Activated naive CD4-positive, alpha-beta T cell treated with anti-CD3 and anti-CD28 coated beads, Interleukin-2, amount 10 ng/mL, durations not matched to agents 7 days and 5 days (primary cell): ENCODE measurements around the gene DHDH.
"Not testable (repeated sequence)": the region's sequence is repeated elsewhere in the genome, so short reads cannot be mapped to it uniquely, and the experiment has no call there.

Experiments used
- CTCF ChIA-PET: fragments of 350-600 bp; sonication (Branson Sonifier 250); formaldehyde crosslinking; loops from one replicate; lab custom pipeline; 2021; ENCODE audit warnings: antibody characterized with exemption; lab: Charles Lee
- DNase-seq: peaks from one replicate; pipeline ENCODE4 v3.0.0-alpha.2; 2020
- H3K27ac Mint-ChIP-seq: one replicate; pipeline ENCODE4 v1.8.0; 2021; ENCODE audit warnings: mild to moderate bottlenecking, moderate library complexity, mixed read lengths
- H3K27me3 Mint-ChIP-seq: one replicate; pipeline ENCODE4 v1.8.0; 2021; ENCODE audit warnings: mild to moderate bottlenecking, mixed read lengths
- H3K36me3 Mint-ChIP-seq: one replicate; pipeline ENCODE4 v1.8.0; 2021; ENCODE audit warnings: mixed read lengths
- H3K4me1 Mint-ChIP-seq: one replicate; pipeline ENCODE4 v1.8.0; 2021; ENCODE audit warnings: mixed read lengths
- H3K4me3 Mint-ChIP-seq: one replicate; pipeline ENCODE4 v1.8.0; 2021; ENCODE audit warnings: mild to moderate bottlenecking, moderate library complexity, mixed read lengths
- H3K9me3 Mint-ChIP-seq: one replicate; pipeline ENCODE4 v1.8.0; 2021; ENCODE audit warnings: mixed read lengths

DHDH gene

DNA sequence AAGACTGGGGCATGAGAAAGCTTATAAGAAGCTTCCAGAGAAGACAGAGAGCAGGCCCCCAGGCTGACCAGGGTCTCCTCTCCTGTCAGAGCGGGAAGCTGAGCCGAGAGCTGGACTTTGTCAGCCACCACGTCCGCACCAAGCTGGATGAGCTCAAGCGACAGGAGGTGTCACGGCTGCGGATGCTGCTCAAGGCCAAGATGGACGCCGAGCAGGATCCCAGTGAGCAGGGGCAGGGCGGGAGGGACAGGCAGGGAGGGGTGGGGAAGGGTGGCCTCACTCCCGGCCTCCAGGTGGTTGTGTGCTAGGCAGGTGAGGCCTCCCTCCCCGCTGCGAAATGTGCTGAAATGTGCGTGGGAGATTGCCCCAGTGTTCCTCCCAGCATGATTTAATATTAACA is 27.8 kb upstream of the DHDH start:
- peaks cover 61% of the 10 kb centered on the region for H3K36me3 Mint-ChIP-seq
- no peak for DNase-seq
- no peak overlapping the region for H3K27ac Mint-ChIP-seq
- no peaks in the 10 kb centered on the region for H3K27me3 Mint-ChIP-seq
- H3K9me3 Mint-ChIP-seq, result no peaks in the 10 kb centered on the region
- CTCF ChIA-PET, result interaction anchor here (0.9 kb wide), 1 partner anchor 63 kb away, joined by 3 read pairs; no protein-coding TSS in a partner anchor
- no peak overlapping the region for H3K4me3 Mint-ChIP-seq
- peaks cover 26% of the 10 kb centered on the region for H3K4me1 Mint-ChIP-seq

DNA sequence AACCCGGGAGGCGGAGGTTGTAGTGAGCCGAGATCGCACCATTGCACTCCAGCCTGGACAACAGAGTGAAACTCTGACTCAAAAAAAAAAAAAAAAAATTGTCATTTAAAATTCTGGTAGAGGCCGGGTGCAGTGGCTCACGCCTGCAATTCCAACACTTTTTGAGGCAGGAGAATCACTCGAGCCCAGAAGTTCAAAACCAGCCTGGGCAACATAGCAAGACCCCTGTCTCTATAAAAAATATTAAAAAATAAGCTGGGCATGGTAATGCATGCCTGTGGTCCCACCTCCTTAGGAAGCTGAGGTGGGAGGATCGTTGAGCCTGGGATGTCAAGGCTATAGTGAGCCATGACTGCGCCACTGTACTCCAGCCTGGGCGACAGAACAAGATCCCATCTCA is 27.2 kb upstream of the DHDH start:
- H3K27ac Mint-ChIP-seq, result no peak overlapping the region
- no peaks in the 10 kb centered on the region for H3K9me3 Mint-ChIP-seq
- CTCF ChIA-PET, result no interaction called here
- H3K4me1 Mint-ChIP-seq, result peaks cover 21% of the 10 kb centered on the region
- H3K4me3 Mint-ChIP-seq, result no peak overlapping the region
- no peaks in the 10 kb centered on the region for H3K27me3 Mint-ChIP-seq
- DNase-seq, result no peak
- peaks cover 61% of the 10 kb centered on the region for H3K36me3 Mint-ChIP-seq

DNA sequence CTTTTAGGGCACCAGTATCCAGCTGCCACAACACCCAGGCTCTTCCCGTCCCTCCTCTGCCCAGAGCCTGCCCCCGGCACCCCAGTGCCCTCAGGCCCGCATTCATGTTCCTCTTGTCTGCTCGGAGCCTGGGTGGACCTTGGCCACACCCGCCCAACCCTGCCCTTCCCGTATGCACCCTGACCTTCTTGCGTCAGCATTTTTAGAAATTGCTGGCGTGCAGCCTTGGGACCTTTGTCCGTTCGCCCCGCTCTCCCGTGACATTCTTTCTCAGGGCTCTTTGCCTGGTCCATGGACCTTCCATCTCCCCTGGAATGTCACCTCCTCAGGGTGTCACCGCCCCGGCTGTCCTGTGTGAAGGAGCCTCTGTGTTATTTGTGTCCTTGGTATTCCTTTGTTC is 25.8 kb upstream of the DHDH start:
- Mint-ChIP-seq H3K4me1 (peaks cover 9% of the 10 kb centered on the region), H3K27ac (no peak overlapping the region), H3K36me3 (peaks cover 61% of the 10 kb centered on the region), H3K27me3 (no peaks in the 10 kb centered on the region), H3K4me3 (no peak overlapping the region), H3K9me3 (no peaks in the 10 kb centered on the region)
- CTCF ChIA-PET, result no interaction called here
- DNase-seq, result no peak

DNA sequence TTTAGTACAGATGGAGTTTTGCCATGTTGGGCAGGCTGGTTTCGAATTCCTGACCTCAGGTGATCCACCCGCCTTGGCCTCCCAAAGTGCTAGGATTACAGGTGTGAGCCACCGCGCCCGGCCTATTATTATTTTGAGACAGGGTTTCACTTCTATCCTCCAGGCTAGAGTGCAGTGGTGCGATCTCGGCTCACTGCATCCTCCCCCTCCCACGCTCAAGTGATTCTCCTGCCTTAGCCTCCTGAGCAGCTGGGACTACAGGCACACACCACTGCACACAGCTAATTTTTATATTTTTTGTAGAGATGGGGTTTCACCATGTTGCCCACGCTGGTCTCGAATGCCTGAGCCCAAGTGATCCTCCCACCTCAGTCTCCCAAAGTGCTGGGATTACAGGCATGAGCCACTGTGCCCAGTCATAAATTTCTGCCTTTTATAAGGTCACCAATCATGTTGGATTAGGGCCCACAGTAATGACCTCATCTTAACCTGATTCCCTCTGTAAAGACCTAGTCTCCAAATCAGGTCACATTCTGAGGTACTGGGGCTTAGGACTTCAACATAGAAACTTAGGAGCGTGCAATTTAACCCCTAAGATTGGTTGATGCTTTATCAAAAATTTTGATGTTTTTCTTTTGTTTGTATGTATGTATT is 23.9 kb upstream of the DHDH start:
- DNase-seq, H3K4me3 Mint-ChIP-seq, H3K4me1 Mint-ChIP-seq, H3K27me3 Mint-ChIP-seq, H3K9me3 Mint-ChIP-seq, H3K27ac Mint-ChIP-seq, CTCF ChIA-PET: not testable (repeated sequence)
- H3K36me3 Mint-ChIP-seq, result peaks cover 64% of the 10 kb centered on the region

DNA sequence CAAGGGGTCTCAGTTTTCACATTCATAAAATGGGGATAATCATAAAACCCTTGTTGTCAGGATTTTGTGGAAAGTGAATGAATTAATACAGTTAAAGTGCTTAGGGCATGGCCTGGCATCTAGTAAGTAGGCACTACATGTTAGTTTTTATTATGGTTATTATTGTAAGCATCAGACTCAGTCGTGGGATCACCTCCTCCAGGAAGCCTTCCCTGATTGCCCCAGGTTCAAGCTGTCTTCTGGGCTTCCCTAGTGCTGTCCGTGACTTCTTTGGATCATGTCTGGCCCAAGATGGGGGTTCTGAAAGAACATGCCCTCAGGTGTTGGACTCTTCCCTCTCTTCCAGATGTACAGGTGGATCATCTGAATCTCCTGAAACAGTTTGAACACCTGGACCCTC is 22.7 kb upstream of the DHDH start:
- DNase-seq, result no peak
- Mint-ChIP-seq H3K4me3 (no peak overlapping the region), H3K27me3 (no peaks in the 10 kb centered on the region), H3K9me3 (no peaks in the 10 kb centered on the region), H3K36me3 (peaks cover 58% of the 10 kb centered on the region), H3K27ac (no peak overlapping the region), H3K4me1 (peaks cover 3% of the 10 kb centered on the region)
- CTCF ChIA-PET, result interaction anchor here (1.1 kb wide), 1 partner anchor 69 kb away, joined by 5 read pairs; no protein-coding TSS in a partner anchor

DNA sequence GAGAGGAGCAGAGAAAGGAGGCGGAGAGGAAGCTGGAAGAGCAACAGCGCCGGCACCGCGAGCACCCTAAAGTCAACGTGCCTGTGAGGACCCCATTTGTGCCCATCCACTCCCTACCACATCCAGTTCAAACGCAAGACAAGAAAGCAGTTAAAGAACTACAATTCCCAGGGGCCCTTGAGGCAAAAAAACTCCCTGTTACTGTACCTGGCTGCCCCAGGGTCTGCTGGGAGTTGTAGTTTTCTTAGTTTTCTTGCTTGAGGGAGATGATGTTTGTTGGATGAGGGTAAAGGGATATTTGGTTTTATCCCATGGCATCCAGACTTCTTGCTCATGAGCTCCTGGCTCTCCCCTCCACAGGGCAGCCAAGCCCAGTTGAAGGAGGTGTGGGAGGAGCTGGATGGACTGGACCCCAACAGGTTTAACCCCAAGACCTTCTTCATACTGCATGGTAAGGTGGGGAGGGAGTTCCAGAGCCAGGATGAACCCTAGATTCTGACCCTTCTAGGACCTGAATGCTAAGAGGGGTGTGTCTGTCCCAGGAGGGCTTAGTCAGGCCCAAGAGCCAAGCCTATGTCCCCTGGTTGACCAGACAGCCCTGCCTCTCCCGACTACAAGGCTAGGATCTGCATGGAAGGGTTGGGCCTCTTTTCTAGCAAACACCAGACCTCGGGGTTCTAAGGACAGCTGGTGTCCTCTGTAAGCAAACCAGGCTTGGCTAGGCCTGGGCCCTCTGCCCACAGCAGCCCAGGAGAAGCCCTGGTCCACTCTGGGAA is 20.2 kb upstream of the DHDH start:
- Mint-ChIP-seq H3K27me3 (no peaks in the 10 kb centered on the region), H3K9me3 (no peaks in the 10 kb centered on the region), H3K4me3 (no peak overlapping the region), H3K27ac (no peak overlapping the region), H3K4me1 (no peaks in the 10 kb centered on the region), H3K36me3 (peaks cover 52% of the 10 kb centered on the region)
- CTCF ChIA-PET, result interaction anchor here (1.5 kb wide), 1 partner anchor 59 kb away, joined by 4 read pairs; no protein-coding TSS in a partner anchor
- DNase-seq, result no peak

DNA sequence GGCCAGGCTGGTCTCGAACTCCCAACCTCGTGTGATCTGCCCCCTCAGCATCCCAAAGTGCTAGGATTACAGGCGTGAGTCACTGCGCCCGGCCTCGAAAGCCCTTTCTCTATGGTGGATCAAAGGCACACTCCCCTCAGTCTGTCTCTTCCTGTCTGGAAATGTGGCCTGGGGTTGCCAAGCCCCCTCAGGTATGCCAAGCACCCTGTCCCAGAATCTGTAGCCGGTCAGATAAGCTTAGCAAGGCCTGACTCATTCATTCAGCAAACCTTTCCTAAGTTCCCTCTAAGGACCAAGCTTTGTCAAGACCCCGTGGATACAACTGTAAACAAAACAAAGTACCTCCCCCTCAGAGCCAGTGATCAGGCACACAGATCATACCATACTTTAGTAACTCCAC is 19.3 kb upstream of the DHDH start:
- H3K4me3 Mint-ChIP-seq, result no peak overlapping the region
- no peak for DNase-seq
- no peaks in the 10 kb centered on the region for H3K4me1 Mint-ChIP-seq
- no peaks in the 10 kb centered on the region for H3K27me3 Mint-ChIP-seq
- H3K9me3 Mint-ChIP-seq, result no peaks in the 10 kb centered on the region
- peaks cover 55% of the 10 kb centered on the region for H3K36me3 Mint-ChIP-seq
- H3K27ac Mint-ChIP-seq, result peak overlapping the region; percentile 29
- CTCF ChIA-PET, result interaction anchor here (1.5 kb wide), 1 partner anchor 58 kb away, joined by 4 read pairs; no protein-coding TSS in a partner anchor

DNA sequence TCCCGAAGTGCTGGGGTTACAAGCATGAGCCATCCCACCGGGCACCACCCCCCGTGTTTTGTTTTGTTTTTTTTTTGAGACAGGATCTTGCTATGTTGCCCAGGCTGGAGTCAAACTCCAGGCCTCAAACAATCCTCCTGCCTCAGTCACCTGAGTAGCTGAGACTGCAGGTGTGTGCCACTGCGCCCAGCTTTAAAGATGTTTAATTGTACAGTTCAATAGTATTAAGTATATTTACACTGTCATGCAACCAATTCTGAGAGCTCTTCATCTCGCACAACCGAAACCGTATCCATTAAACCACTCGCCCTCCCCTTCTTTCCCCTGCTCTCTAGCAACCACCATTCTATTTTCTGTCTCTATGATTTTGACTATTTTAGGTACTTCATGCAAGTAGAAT is 17.7 kb upstream of the DHDH start:
- H3K27ac Mint-ChIP-seq, result no peak overlapping the region
- no peaks in the 10 kb centered on the region for H3K4me1 Mint-ChIP-seq
- no peak for DNase-seq
- no peaks in the 10 kb centered on the region for H3K27me3 Mint-ChIP-seq
- CTCF ChIA-PET, result no interaction called here
- no peak overlapping the region for H3K4me3 Mint-ChIP-seq
- H3K9me3 Mint-ChIP-seq, result no peaks in the 10 kb centered on the region
- H3K36me3 Mint-ChIP-seq, result peaks cover 51% of the 10 kb centered on the region

DNA sequence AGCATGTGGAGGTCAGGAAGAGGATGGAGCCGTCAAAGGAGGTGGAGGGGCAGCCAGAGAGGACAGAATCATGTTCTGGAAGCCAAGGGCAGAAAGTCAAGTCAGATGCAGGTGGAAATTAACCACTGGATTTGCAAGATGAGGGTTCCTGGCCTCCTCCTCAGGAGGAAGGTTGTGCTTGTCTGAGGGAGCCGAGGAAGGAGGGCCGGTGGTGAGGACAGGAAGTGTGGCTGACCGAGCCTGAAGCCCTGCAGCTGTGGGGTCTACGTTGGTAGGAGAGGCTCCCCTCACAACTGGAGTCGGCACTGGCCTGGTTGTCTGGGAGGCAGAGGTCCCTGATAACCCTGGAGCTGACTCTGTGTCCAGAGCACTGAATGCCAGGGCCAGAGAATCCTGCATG is 15.4 kb upstream of the DHDH start:
- no peaks in the 10 kb centered on the region for H3K4me1 Mint-ChIP-seq
- H3K4me3 Mint-ChIP-seq, result no peak overlapping the region
- no peaks in the 10 kb centered on the region for H3K27me3 Mint-ChIP-seq
- H3K36me3 Mint-ChIP-seq, result peaks cover 49% of the 10 kb centered on the region
- no peak overlapping the region for H3K27ac Mint-ChIP-seq
- no peaks in the 10 kb centered on the region for H3K9me3 Mint-ChIP-seq
- no peak for DNase-seq
- CTCF ChIA-PET, result no interaction called here

DNA sequence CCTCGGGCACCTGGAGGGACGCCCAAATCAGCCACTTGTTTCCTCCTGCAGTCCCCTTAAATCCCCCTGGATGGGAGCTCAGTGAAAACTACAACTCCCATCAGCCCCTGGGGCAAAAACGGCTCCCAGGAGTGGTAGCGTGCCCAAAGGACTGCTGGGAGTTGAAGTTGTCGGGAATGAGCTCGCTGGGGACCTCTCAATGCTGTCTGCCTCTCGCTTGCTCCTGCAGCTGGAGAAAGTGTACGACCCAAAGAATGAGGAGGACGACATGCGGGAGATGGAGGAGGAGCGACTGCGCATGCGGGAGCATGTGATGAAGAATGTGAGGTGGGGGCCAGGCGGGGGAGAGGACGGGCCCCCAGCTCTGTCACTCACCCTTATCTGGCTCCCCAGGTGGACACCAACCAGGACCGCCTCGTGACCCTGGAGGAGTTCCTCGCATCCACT is 14.7 kb upstream of the DHDH start:
- H3K36me3 Mint-ChIP-seq, result peaks cover 48% of the 10 kb centered on the region
- no peaks in the 10 kb centered on the region for H3K27me3 Mint-ChIP-seq
- no peak overlapping the region for H3K27ac Mint-ChIP-seq
- H3K4me1 Mint-ChIP-seq, result no peaks in the 10 kb centered on the region
- H3K9me3 Mint-ChIP-seq, result no peaks in the 10 kb centered on the region
- H3K4me3 Mint-ChIP-seq, result no peak overlapping the region
- DNase-seq, result peak; percentile 39
- CTCF ChIA-PET, result no interaction called here

DNA sequence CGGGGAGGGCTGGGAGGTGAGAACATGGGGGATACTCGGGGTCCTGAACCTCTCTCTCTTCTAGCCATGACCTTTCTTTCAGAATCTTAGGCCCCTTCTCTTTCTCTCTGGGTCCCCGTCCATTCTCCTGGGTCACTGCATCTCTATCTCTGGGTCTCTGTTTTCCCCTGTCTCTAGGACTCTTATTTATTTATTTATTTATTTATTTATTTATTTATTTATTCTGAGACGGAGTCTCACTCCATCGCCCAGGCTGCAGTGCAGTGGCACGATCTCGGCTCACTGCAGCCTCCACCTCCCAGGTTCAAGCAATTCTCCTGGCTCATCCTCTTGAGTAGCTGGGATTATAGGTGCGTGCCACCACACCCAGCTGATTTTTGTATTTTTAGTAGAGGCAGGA is 14.2 kb upstream of the DHDH start:
- H3K27ac Mint-ChIP-seq, H3K9me3 Mint-ChIP-seq, H3K4me3 Mint-ChIP-seq, CTCF ChIA-PET, H3K27me3 Mint-ChIP-seq, H3K4me1 Mint-ChIP-seq, DNase-seq: not testable (repeated sequence)
- H3K36me3 Mint-ChIP-seq, result peaks cover 44% of the 10 kb centered on the region

DNA sequence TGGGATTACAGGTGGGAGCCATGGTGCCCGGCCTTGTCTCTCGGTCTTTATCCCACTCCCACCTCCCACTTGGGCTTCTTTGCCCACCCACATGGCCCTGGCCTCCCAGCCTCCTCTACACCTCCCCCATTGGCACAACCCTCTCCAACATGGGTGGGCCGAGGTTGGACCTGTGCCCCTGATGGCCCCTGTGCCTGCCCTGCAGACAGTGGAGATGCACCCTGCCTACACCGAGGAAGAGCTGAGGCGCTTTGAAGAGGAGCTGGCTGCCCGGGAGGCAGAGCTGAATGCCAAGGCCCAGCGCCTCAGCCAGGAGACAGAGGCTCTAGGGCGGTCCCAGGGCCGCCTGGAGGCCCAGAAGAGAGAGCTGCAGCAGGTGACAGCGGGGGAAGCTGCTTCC is 12.6 kb upstream of the DHDH start:
- CTCF ChIA-PET, result no interaction called here
- Mint-ChIP-seq H3K36me3 (peaks cover 36% of the 10 kb centered on the region), H3K27me3 (no peaks in the 10 kb centered on the region), H3K27ac (peak overlapping the region; percentile 60), H3K9me3 (no peaks in the 10 kb centered on the region), H3K4me3 (no peak overlapping the region), H3K4me1 (no peaks in the 10 kb centered on the region)
- no peak for DNase-seq

DNA sequence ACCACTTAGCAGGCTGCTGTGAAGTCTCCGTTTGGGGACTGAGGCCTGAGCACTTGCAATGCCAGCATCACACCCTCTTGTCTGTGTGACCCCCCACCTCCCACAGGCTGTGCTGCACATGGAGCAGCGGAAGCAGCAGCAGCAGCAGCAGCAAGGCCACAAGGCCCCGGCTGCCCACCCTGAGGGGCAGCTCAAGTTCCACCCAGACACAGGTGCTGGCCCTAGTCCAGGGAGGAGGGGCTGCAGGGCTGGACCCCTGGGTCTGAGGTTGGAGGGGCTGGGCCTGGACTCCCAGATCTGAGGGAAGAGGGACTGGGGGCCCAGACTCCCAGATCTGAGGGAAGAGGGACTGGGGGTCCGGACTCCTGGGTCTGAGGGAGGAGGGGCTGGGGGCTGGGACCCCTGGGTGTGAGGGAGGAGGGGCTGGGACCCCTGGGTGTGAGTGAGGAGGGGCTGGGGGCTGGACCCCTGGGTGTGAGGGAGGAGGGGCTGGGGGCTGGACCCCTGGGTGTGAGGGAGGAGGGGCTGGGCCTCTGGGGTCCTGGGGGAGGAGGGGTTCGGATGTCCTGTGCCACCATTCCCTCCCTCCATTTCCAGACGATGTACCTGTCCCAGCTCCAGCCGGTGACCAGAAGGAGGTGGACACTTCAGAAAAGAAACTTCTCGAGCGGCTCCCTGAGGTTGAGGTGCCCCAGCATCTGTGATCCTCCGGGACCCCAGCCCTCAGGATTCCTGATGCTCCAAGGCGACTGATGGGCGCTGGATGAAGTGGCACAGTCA is 11.6 kb upstream of the DHDH start:
- Mint-ChIP-seq H3K4me1 (peaks cover 3% of the 10 kb centered on the region), H3K4me3 (no peak overlapping the region), H3K27ac (no peak overlapping the region), H3K27me3 (no peaks in the 10 kb centered on the region), H3K9me3 (no peaks in the 10 kb centered on the region), H3K36me3 (peaks cover 33% of the 10 kb centered on the region)
- DNase-seq, result no peak
- CTCF ChIA-PET, result no interaction called here
